SK-N-SH treated with all-trans-retinoic acid at 6 μM for 48 hours (cell line): Measurements from ENCODE around the gene CGN.

Experiments
- ATAC-seq: fragments of 200-7000 bp; cut with Tn5 transposase; 3 replicates; pipeline ENCODE4 v1.9.1; 2020; ENCODE audit warnings: mild to moderate bottlenecking, moderate library complexity
- ARNTL ChIP-seq: fragments of 450-650 bp; formaldehyde crosslinking; IDR thresholded peaks from 2 replicates; pipeline ENCODE4 v1.5.0; 2020; ENCODE audit warnings: low read depth, mild to moderate bottlenecking, moderate library complexity, borderline replicate concordance
- BACH2 ChIP-seq: fragments of 250-450 bp; sonication (Bioruptor Pico); IDR thresholded peaks from 2 replicates; pipeline ENCODE4 v1.9.0; 2021; ENCODE audit warnings: mild to moderate bottlenecking, borderline replicate concordance
- CREB5 ChIP-seq: fragments of 250-450 bp; sonication (Bioruptor Pico); IDR thresholded peaks from 2 replicates; pipeline ENCODE4 v1.5.1; 2020; ENCODE audit warnings: low read depth, mild to moderate bottlenecking, moderate library complexity
- CSDC2 ChIP-seq: fragments of 250-450 bp; sonication (Bioruptor Pico); IDR thresholded peaks from 2 replicates; pipeline ENCODE4 v1.5.0; 2020; ENCODE audit warnings: mild to moderate bottlenecking, moderate library complexity
- CSRNP3 ChIP-seq: fragments of 250-450 bp; sonication (Bioruptor Pico); IDR thresholded peaks from 2 replicates; pipeline ENCODE4 v1.5.1; 2021; ENCODE audit warnings: mild to moderate bottlenecking, moderate library complexity
- ESRRG ChIP-seq: fragments of 250-450 bp; sonication (Bioruptor Pico); IDR thresholded peaks from 2 replicates; pipeline ENCODE4 v1.6.1; 2021; ENCODE audit warnings: mild to moderate bottlenecking
- GLIS3 ChIP-seq: fragments of 250-450 bp; sonication (Bioruptor Pico); IDR thresholded peaks from 2 replicates; pipeline ENCODE4 v1.5.0; 2020; ENCODE audit warnings: mild to moderate bottlenecking, moderate library complexity
- ISL1 ChIP-seq: fragments of 250-450 bp; sonication (Bioruptor Pico); IDR thresholded peaks from 2 replicates; pipeline ENCODE4 v2.1.2; 2022; ENCODE audit warnings: mild to moderate bottlenecking, moderate library complexity
- OSR1 ChIP-seq: fragments of 250-450 bp; sonication (Bioruptor Pico); IDR thresholded peaks from 2 replicates; pipeline ENCODE4 v1.8.0; 2022; ENCODE audit warnings: moderate library complexity, mild to moderate bottlenecking, inconsistent platforms
- PPARA ChIP-seq: fragments of 250-450 bp; sonication (Bioruptor Pico); IDR thresholded peaks from 2 replicates; pipeline ENCODE4 v1.5.0; 2020; ENCODE audit warnings: mild to moderate bottlenecking, borderline replicate concordance
- SNAI2 ChIP-seq: fragments of 250-450 bp; sonication (Bioruptor Pico); IDR thresholded peaks from 2 replicates; pipeline ENCODE4 v1.5.0; 2020; ENCODE audit warnings: mild to moderate bottlenecking, moderate library complexity
- TCF4 ChIP-seq: fragments of 250-450 bp; sonication (Bioruptor Pico); IDR thresholded peaks from 2 replicates; pipeline ENCODE4 v1.8.0; 2021; ENCODE audit warnings: mild to moderate bottlenecking, moderate library complexity, borderline replicate concordance
- TOX ChIP-seq: fragments of 250-450 bp; sonication (Bioruptor Pico); IDR thresholded peaks from 2 replicates; pipeline ENCODE4 v1.8.0; 2021; ENCODE audit warnings: mild to moderate bottlenecking, moderate library complexity, borderline replicate concordance
- ZC3H10 ChIP-seq: fragments of 250-450 bp; sonication (Bioruptor Pico); IDR thresholded peaks from 2 replicates; pipeline ENCODE4 v1.5.1; 2021; ENCODE audit warnings: mild to moderate bottlenecking, moderate library complexity
- ZFP3 ChIP-seq: fragments of 250-450 bp; sonication (Bioruptor Pico); IDR thresholded peaks from 2 replicates; pipeline ENCODE4 v1.5.0; 2020; ENCODE audit warnings: mild to moderate bottlenecking, moderate library complexity
- ZFP30 ChIP-seq: fragments of 450-650 bp; formaldehyde crosslinking; IDR thresholded peaks from 2 replicates; pipeline ENCODE4 v1.5.0; 2022; ENCODE audit warnings: mild to moderate bottlenecking, moderate library complexity
- ZNF565 ChIP-seq: fragments of 450-650 bp; formaldehyde crosslinking; conservative IDR thresholded peaks from 2 replicates; pipeline ENCODE4 v1.5.0; 2020; ENCODE audit warnings: low read depth, mild to moderate bottlenecking, moderate library complexity
- ZNF70 ChIP-seq: fragments of 450-650 bp; formaldehyde crosslinking; IDR thresholded peaks from 2 replicates; pipeline ENCODE4 v1.5.0; 2020; ENCODE audit warnings: mild to moderate bottlenecking, moderate library complexity
- ZNF8 ChIP-seq: fragments of 450-650 bp; formaldehyde crosslinking; IDR thresholded peaks from 2 replicates; pipeline ENCODE4 v1.5.0; 2020; ENCODE audit warnings: mild to moderate bottlenecking, moderate library complexity
- TF ChIP-seq, protein P1 (sequence below): fragments of 250-450 bp; sonication (Bioruptor Pico); IDR thresholded peaks from 2 replicates; pipeline ENCODE4 v1.5.0; 2020; ENCODE audit warnings: mild to moderate bottlenecking, moderate library complexity
- TF ChIP-seq, protein P2 (sequence below): fragments of 250-450 bp; sonication (Bioruptor Pico); IDR thresholded peaks from 2 replicates; pipeline ENCODE4 v1.8.0; 2020; ENCODE audit warnings: mild to moderate bottlenecking, moderate library complexity, borderline replicate concordance
- TF ChIP-seq, protein P3 (sequence below): fragments of 250-450 bp; sonication (Bioruptor Pico); IDR thresholded peaks from 2 replicates; pipeline ENCODE4 v1.8.0; 2021; ENCODE audit warnings: low read depth, mild to moderate bottlenecking, moderate library complexity, borderline replicate concordance

CGN gene

DNA sequence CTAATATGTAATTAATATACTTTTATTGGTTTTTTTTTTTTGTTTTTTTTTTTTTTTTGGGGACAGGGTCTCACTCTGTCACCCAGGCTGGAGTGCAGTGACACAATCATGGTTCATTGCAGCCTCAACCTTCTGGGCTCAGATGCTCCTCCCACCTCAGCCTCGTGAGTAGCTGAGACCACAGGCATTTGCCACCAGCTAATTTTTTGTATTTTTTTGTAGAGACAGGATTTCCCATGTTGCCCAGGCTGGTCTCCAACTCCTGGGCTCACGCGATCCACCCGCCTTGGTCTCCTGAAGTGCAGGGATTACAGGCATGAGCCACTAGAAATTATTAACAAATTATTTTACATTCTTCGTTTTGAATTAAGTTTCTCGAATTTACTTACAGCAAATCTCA is 35.1 kb upstream of the CGN start:
- no peak for ATAC-seq
- TF ChIP-seq ZC3H10 (CRISPR knock-in tag) (no peak), ARNTL (CRISPR knock-in tag) (no peak), GLIS3 (no peak), ZFP30 (no peak), OSR1 (CRISPR knock-in tag) (no peak), TOX (CRISPR knock-in tag) (no peak), ZNF565 (CRISPR knock-in tag) (no peak), TCF4 (CRISPR knock-in tag) (no peak), PPARA (CRISPR knock-in tag) (no peak), ESRRG (CRISPR knock-in tag) (no peak), CSRNP3 (CRISPR knock-in tag) (no peak), SNAI2 (no peak), BACH2 (CRISPR knock-in tag) (no peak)
- TF ChIP-seq, protein P1, sequence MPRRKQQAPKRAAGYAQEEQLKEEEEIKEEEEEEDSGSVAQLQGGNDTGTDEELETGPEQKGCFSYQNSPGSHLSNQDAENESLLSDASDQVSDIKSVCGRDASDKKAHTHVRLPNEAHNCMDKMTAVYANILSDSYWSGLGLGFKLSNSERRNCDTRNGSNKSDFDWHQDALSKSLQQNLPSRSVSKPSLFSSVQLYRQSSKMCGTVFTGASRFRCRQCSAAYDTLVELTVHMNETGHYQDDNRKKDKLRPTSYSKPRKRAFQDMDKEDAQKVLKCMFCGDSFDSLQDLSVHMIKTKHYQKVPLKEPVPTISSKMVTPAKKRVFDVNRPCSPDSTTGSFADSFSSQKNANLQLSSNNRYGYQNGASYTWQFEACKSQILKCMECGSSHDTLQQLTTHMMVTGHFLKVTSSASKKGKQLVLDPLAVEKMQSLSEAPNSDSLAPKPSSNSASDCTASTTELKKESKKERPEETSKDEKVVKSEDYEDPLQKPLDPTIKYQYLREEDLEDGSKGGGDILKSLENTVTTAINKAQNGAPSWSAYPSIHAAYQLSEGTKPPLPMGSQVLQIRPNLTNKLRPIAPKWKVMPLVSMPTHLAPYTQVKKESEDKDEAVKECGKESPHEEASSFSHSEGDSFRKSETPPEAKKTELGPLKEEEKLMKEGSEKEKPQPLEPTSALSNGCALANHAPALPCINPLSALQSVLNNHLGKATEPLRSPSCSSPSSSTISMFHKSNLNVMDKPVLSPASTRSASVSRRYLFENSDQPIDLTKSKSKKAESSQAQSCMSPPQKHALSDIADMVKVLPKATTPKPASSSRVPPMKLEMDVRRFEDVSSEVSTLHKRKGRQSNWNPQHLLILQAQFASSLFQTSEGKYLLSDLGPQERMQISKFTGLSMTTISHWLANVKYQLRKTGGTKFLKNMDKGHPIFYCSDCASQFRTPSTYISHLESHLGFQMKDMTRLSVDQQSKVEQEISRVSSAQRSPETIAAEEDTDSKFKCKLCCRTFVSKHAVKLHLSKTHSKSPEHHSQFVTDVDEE (CRISPR knock-in tag) = no peak
- TF ChIP-seq, protein P2, sequence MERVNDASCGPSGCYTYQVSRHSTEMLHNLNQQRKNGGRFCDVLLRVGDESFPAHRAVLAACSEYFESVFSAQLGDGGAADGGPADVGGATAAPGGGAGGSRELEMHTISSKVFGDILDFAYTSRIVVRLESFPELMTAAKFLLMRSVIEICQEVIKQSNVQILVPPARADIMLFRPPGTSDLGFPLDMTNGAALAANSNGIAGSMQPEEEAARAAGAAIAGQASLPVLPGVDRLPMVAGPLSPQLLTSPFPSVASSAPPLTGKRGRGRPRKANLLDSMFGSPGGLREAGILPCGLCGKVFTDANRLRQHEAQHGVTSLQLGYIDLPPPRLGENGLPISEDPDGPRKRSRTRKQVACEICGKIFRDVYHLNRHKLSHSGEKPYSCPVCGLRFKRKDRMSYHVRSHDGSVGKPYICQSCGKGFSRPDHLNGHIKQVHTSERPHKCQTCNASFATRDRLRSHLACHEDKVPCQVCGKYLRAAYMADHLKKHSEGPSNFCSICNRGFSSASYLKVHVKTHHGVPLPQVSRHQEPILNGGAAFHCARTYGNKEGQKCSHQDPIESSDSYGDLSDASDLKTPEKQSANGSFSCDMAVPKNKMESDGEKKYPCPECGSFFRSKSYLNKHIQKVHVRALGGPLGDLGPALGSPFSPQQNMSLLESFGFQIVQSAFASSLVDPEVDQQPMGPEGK (CRISPR knock-in tag) = no peak
- TF ChIP-seq, protein P3, sequence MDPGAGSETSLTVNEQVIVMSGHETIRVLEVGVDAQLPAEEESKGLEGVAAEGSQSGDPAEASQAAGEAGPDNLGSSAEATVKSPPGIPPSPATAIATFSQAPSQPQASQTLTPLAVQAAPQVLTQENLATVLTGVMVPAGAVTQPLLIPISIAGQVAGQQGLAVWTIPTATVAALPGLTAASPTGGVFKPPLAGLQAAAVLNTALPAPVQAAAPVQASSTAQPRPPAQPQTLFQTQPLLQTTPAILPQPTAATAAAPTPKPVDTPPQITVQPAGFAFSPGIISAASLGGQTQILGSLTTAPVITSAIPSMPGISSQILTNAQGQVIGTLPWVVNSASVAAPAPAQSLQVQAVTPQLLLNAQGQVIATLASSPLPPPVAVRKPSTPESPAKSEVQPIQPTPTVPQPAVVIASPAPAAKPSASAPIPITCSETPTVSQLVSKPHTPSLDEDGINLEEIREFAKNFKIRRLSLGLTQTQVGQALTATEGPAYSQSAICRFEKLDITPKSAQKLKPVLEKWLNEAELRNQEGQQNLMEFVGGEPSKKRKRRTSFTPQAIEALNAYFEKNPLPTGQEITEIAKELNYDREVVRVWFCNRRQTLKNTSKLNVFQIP (CRISPR knock-in tag) = no peak

GRCh38 chr1:151477066-151477465 is 34.1 kb upstream of the CGN start:
- no peak for ATAC-seq
- TF ChIP-seq GLIS3 = no peak
- TF ChIP-seq SNAI2 = no peak
- TF ChIP-seq CREB5 = no peak
- no peak for TF ChIP-seq OSR1 (CRISPR knock-in tag)
- no peak for TF ChIP-seq ZNF565 (CRISPR knock-in tag)
- TF ChIP-seq ARNTL (CRISPR knock-in tag) = no peak
- TF ChIP-seq, protein P2 (CRISPR knock-in tag) = no peak

DNA sequence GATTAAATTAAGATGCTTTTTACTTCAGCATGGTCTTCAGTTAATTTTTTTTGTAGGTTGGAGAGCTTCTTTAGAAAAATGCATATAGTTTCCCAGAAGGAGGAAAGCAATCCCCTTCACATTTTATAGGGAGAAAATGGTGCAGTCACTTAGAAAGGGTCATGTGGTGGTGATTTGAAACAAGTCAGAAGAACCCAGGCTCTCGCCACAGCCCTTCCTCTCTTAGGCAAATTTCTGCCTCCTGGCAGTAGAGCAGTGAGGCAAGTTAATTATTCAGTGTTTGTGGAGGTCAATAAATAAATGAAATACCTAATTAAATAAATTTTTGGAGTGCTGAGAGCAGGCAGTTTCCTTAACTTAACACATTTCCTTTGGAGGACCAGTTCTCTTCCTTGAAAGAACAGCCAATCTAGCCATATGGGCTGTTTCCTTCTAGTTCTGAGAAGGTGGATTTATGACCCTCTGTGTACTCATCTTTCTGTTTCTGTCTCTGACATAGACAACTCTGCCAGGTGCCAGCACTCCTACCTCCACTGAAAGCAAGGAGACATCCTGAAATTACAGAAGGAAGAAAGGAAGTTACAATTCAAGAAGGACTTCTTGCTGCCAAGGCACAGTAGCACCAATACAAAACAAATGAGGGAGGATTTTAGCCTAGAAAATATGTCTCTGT is 32.9 kb upstream of the CGN start:
- ATAC-seq = no peak
- no peak for TF ChIP-seq ISL1 (CRISPR knock-in tag)
- no peak for TF ChIP-seq ZFP30
- TF ChIP-seq BACH2 (CRISPR knock-in tag) = no peak
- no peak for TF ChIP-seq TCF4 (CRISPR knock-in tag)
- TF ChIP-seq ESRRG (CRISPR knock-in tag) = no peak
- TF ChIP-seq GLIS3 = no peak
- TF ChIP-seq ZNF8 = no peak
- TF ChIP-seq PPARA (CRISPR knock-in tag) = no peak
- no peak for TF ChIP-seq SNAI2
- TF ChIP-seq ZNF70 (CRISPR knock-in tag) = no peak
- TF ChIP-seq CREB5 = no peak
- TF ChIP-seq, protein P2 (CRISPR knock-in tag) = no peak
- TF ChIP-seq ZFP3 (CRISPR knock-in tag) = no peak
- no peak for TF ChIP-seq CSDC2 (CRISPR knock-in tag)
